Measurements from ENCODE around the gene BMP7.

DNA sequence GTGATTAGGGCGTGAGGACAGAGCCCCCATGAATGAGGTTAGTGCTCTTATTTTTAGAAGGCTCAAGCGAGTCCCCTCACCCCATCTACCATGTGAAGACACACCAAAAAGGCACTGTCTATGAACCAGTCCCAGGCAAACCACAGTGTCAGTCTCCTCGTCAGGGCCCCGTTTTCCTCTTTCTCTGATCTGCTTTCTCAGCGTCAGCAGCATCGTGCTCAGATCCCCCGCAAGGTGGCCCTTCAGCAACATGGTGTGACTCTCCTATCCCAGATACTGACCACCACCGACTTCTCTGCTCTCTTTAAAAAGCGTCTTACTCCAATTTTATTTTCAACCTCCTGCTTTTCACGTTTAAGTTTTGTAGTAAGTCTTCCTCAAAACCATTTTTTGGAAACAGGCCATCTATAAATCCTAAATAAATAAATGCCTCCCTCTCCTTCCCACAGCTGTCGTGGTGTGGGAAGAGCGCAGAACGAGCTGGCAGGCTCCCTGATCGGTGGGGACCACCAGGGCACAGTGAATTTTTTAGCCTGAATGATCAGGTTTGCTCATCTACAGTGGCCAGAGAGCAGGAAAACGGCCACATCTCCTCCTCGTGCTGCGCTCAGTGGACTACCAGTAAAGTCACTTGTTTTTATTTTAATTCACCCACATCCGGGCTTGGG, 113.1 kb downstream of the BMP7 start:
- TF ChIP-seq, protein P1, sequence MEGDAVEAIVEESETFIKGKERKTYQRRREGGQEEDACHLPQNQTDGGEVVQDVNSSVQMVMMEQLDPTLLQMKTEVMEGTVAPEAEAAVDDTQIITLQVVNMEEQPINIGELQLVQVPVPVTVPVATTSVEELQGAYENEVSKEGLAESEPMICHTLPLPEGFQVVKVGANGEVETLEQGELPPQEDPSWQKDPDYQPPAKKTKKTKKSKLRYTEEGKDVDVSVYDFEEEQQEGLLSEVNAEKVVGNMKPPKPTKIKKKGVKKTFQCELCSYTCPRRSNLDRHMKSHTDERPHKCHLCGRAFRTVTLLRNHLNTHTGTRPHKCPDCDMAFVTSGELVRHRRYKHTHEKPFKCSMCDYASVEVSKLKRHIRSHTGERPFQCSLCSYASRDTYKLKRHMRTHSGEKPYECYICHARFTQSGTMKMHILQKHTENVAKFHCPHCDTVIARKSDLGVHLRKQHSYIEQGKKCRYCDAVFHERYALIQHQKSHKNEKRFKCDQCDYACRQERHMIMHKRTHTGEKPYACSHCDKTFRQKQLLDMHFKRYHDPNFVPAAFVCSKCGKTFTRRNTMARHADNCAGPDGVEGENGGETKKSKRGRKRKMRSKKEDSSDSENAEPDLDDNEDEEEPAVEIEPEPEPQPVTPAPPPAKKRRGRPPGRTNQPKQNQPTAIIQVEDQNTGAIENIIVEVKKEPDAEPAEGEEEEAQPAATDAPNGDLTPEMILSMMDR (IDR thresholded peaks at IDR 0.05 in 8 of 11, conservative IDR thresholded peaks at IDR 0.05 in 3 of 11): no peak
- TF ChIP-seq POLR2AphosphoS5 (IDR thresholded peaks at IDR 0.05) (no peak), POLR2A (IDR thresholded peaks at IDR 0.05) (no peak)

All from spleen (tissue), 7 donors.